ENCODE results near the gene FHL1. TPM values are rescaled to one million over a fixed set of nuclear protein-coding genes. Genes with fewer than 3 reads are reported as not detected.

FHL1 gene
- total RNA-seq, 2 experiments from 2014 or later, result 27.2 to 28.4 TPM

DNA sequence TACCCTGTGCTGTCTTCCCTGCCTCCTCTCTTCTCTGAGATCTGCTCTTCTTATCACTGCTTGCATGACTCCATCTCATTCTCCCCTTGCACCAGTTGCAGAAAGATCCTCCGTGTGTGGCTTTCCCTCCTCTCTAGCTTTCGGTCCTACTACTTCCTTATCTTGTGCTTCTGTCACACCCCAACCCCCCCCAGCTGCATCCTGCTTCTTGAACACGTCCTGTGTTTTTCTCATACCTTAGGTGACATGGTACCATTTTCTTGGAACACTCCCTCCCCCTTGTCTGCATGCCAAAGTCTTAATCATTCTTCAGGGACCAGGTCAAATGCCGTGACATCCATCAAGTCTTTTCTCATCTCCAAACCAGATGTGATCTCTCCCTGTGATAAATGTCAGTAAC lies 46.4 kb downstream of the FHL1 start:
- no peaks in the 10 kb centered on the region for H3K36me3 Mint-ChIP-seq (ENCODE audit: low read depth)
- ATAC-seq (ENCODE audit: poor library complexity), result no peak
- peaks cover 22% of the 10 kb centered on the region for H3K4me1 ChIP-seq (ENCODE audit: insufficient read depth, low read length)
- peak overlapping the region; percentile 1 for H3K4me3 ChIP-seq (ENCODE audit: low read length)
- no peak overlapping the region for H3K27ac ChIP-seq (ENCODE audit: low read depth in 1 of 2, low read length in 2 of 2)
- ChIA-PET CTCF (no interaction called here), POLR2A (no interaction called here)
- no peaks in the 10 kb centered on the region for H3K27me3 ChIP-seq (ENCODE audit: control insufficient read depth in 1 of 2, insufficient read depth in 2 of 2, low read length in 2 of 2)
- peaks cover 44% of the 10 kb centered on the region for H3K4me1 Mint-ChIP-seq (ENCODE audit: low read depth)
- intact Hi-C loops (cut with DNase I, micrococcal nuclease), result no loop called here
- peak overlapping the region; percentile 6 for H3K27ac Mint-ChIP-seq
- H3K9me3 Mint-ChIP-seq, result no peaks in the 10 kb centered on the region
- no peaks in the 10 kb centered on the region for H3K27me3 Mint-ChIP-seq
- TF ChIP-seq, protein P1, sequence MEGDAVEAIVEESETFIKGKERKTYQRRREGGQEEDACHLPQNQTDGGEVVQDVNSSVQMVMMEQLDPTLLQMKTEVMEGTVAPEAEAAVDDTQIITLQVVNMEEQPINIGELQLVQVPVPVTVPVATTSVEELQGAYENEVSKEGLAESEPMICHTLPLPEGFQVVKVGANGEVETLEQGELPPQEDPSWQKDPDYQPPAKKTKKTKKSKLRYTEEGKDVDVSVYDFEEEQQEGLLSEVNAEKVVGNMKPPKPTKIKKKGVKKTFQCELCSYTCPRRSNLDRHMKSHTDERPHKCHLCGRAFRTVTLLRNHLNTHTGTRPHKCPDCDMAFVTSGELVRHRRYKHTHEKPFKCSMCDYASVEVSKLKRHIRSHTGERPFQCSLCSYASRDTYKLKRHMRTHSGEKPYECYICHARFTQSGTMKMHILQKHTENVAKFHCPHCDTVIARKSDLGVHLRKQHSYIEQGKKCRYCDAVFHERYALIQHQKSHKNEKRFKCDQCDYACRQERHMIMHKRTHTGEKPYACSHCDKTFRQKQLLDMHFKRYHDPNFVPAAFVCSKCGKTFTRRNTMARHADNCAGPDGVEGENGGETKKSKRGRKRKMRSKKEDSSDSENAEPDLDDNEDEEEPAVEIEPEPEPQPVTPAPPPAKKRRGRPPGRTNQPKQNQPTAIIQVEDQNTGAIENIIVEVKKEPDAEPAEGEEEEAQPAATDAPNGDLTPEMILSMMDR (IDR thresholded peaks at IDR 0.05), result no peak
- H3K4me3 Mint-ChIP-seq, result peak overlapping the region; percentile 52
- DNase-seq, result peak in 4 of 14 experiments; percentile 21 to 57 (median 24)
- H3K36me3 ChIP-seq (ENCODE audit: insufficient read depth, low read length), result no peaks in the 10 kb centered on the region
- no peaks in the 10 kb centered on the region for H3K9me3 ChIP-seq (ENCODE audit: control insufficient read depth in 1 of 2, insufficient read depth in 1 of 2, low read length in 2 of 2)

DNA sequence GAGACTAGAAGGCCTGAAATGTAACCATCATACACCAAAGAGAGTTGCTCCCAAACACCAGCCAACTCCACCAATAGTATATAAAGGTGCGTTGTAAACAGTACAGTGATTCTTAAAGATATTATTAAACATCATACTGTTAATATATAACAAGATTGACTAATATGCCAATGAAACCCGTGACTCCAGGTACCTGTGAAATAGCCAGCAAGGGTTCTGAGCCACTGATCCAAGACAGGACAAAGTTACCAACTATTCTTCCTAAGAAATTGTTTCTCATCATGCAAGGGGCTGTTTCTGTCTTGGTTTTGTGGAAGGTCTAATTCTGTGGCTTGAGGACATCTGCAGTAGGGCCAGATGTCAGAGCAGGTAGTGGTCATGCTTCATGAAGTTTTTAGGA lies 47.2 kb downstream of the FHL1 start:
- H3K4me1 ChIP-seq (ENCODE audit: insufficient read depth, low read length), result peaks cover 22% of the 10 kb centered on the region
- no peak overlapping the region for H3K27ac ChIP-seq (ENCODE audit: low read depth in 1 of 2, low read length in 2 of 2)
- intact Hi-C loops (cut with DNase I, micrococcal nuclease), result no loop called here
- no peaks in the 10 kb centered on the region for H3K9me3 ChIP-seq (ENCODE audit: control insufficient read depth in 1 of 2, insufficient read depth in 1 of 2, low read length in 2 of 2)
- Mint-ChIP-seq H3K36me3 (ENCODE audit: low read depth) (no peaks in the 10 kb centered on the region), H3K4me3 (no peak overlapping the region), H3K4me1 (ENCODE audit: low read depth) (peaks cover 44% of the 10 kb centered on the region), H3K27me3 (no peaks in the 10 kb centered on the region), H3K27ac (no peak overlapping the region), H3K9me3 (no peaks in the 10 kb centered on the region)
- H3K27me3 ChIP-seq (ENCODE audit: control insufficient read depth in 1 of 2, insufficient read depth in 2 of 2, low read length in 2 of 2), result no peaks in the 10 kb centered on the region
- ChIA-PET POLR2A (no interaction called here), CTCF (no interaction called here)
- H3K4me3 ChIP-seq (ENCODE audit: low read length), result no peak overlapping the region
- DNase-seq (no peak), ATAC-seq (ENCODE audit: poor library complexity) (no peak)
- no peaks in the 10 kb centered on the region for H3K36me3 ChIP-seq (ENCODE audit: insufficient read depth, low read length)
- TF ChIP-seq, protein P1 (IDR thresholded peaks at IDR 0.05), result no peak

DNA sequence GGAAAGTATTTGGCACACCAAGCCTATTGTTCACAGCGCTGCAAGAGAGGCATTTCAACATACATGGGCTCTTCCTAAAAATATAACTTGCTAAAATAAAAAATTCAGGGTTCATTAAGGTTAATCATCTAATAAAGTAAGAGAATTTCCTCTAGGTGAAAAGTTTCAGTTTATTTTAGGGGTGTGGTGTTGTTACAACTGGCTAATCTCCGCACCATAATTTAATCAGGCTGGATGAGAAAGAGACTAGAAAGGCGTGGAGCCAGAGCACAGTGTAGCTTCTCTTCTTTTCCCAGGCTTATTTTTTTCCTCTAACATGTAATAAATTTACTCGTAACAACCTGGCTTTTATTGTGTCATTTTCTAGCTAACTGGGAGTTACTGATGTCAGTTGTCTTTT lies 47.9 kb downstream of the FHL1 start:
- Mint-ChIP-seq H3K27ac (no peak overlapping the region), H3K4me1 (ENCODE audit: low read depth) (peaks cover 45% of the 10 kb centered on the region), H3K4me3 (no peak overlapping the region), H3K36me3 (ENCODE audit: low read depth) (no peaks in the 10 kb centered on the region), H3K9me3 (no peaks in the 10 kb centered on the region), H3K27me3 (no peaks in the 10 kb centered on the region)
- Histone ChIP-seq H3K9me3 (ENCODE audit: control insufficient read depth in 1 of 2, insufficient read depth in 1 of 2, low read length in 2 of 2) (no peaks in the 10 kb centered on the region), H3K4me1 (ENCODE audit: insufficient read depth, low read length) (peaks cover 22% of the 10 kb centered on the region), H3K4me3 (ENCODE audit: low read length) (no peak overlapping the region), H3K27me3 (ENCODE audit: control insufficient read depth in 1 of 2, insufficient read depth in 2 of 2, low read length in 2 of 2) (no peaks in the 10 kb centered on the region), H3K36me3 (ENCODE audit: insufficient read depth, low read length) (no peaks in the 10 kb centered on the region), H3K27ac (ENCODE audit: low read depth in 1 of 2, low read length in 2 of 2) (no peak overlapping the region)
- ATAC-seq (ENCODE audit: poor library complexity), result no peak
- ChIA-PET POLR2A (no interaction called here), CTCF (no interaction called here)
- no peak for DNase-seq
- TF ChIP-seq, protein P1 (IDR thresholded peaks at IDR 0.05), result no peak
- intact Hi-C loops (cut with DNase I, micrococcal nuclease), result no loop called here
